ENCODE measurements around the gene CKS2. TPM values are rescaled to one million over a fixed set of nuclear protein-coding genes. Genes with fewer than 3 reads are reported as not detected.
"Not testable (repeated sequence)": the region's sequence is repeated elsewhere in the genome, so short reads cannot be mapped to it uniquely, and the experiment has no call there.

CKS2 gene
- total and polyA plus RNA-seq, 7 donors, result 3.6 to 170 (median 14.4) TPM

- DNase-seq (no peak), ATAC-seq (no peak)
- H3K36me3 ChIP-seq (ENCODE audit: insufficient read depth in 1 of 2, low read depth in 1 of 2), result peaks cover 0 to 16% of the 10 kb centered on the region in 2 donors
- WGBS, 3 donors, result 89 to 92% (median 91%) methylated on average over 7 of the region's 7 CpGs
- intact Hi-C loops (cut with DNase I), result loop anchor here in 1 of 2 donors (10.0 kb wide), 1 partner anchor 699 kb away; no protein-coding TSS in a partner anchor
- H3K27me3 ChIP-seq (ENCODE audit: insufficient read depth in 3 of 3, low read length in 2 of 3), result no peaks in the 10 kb centered on the region
- H3K4me1 ChIP-seq, result no peaks in the 10 kb centered on the region
- TF ChIP-seq CTCF (IDR thresholded peaks at IDR 0.05), result no peak
- H3K4me3 ChIP-seq, result no peak overlapping the region
- no peaks in the 10 kb centered on the region for H3K9me3 ChIP-seq
- H3K27ac ChIP-seq, result no peak overlapping the region
These were observed 26.9 kb upstream of the CKS2 start for GRCh38 chr9:89284076-89284475.

- ATAC-seq (no peak), DNase-seq (no peak)
- no peaks in the 10 kb centered on the region for H3K4me1 ChIP-seq
- H3K27ac ChIP-seq, result no peak overlapping the region
- no peak overlapping the region for H3K4me3 ChIP-seq
- H3K36me3 ChIP-seq (ENCODE audit: insufficient read depth in 1 of 2, low read depth in 1 of 2), result peaks cover 0 to 11% of the 10 kb centered on the region in 2 donors
- no peak for TF ChIP-seq CTCF (IDR thresholded peaks at IDR 0.05)
- peaks cover 11% of the 10 kb centered on the region for H3K9me3 ChIP-seq
- intact Hi-C loops (cut with DNase I), result loop anchor here in 1 of 2 donors (10.0 kb wide), 1 partner anchor 117 kb away; the partner anchor contains the start of gene SHC3
- 86 to 95% (median 89%) methylated on average over 2 of the region's 2 CpGs for WGBS, 3 donors
- H3K27me3 ChIP-seq (ENCODE audit: insufficient read depth in 3 of 3, low read length in 2 of 3), result no peaks in the 10 kb centered on the region
These were observed 19.3 kb upstream of the CKS2 start for GRCh38 chr9:89291741-89292140.

- DNase-seq (no peak), ATAC-seq (no peak)
- intact Hi-C loops (cut with DNase I), result loop anchor here in 1 of 2 donors (10.0 kb wide), 1 partner anchor 118 kb away; the partner anchor contains the start of gene SHC3
- H3K27ac ChIP-seq, result no peak overlapping the region
- H3K27me3 ChIP-seq (ENCODE audit: insufficient read depth in 3 of 3, low read length in 2 of 3), result no peaks in the 10 kb centered on the region
- no peak for TF ChIP-seq CTCF (IDR thresholded peaks at IDR 0.05)
- H3K36me3 ChIP-seq (ENCODE audit: insufficient read depth in 1 of 2, low read depth in 1 of 2), result peaks cover 0 to under 1% of the 10 kb centered on the region in 2 donors
- peaks cover 11% of the 10 kb centered on the region for H3K9me3 ChIP-seq
- no peaks in the 10 kb centered on the region for H3K4me1 ChIP-seq
- WGBS, 3 donors, result 93 to 100% (median 96%) methylated on average over 1 of the region's 1 CpG
- no peak overlapping the region for H3K4me3 ChIP-seq
These were observed 18.0 kb upstream of the CKS2 start for GRCh38 chr9:89293014-89293413.

- no peaks in the 10 kb centered on the region for H3K36me3 ChIP-seq (ENCODE audit: insufficient read depth in 1 of 2, low read depth in 1 of 2)
These were observed 15.6 kb upstream of the CKS2 start for GRCh38 chr9:89295400-89295799.

GRCh38 chr9:89301996-89302395 lies 9.0 kb upstream of the CKS2 start:
- H3K27ac ChIP-seq; ATAC-seq; H3K27me3 ChIP-seq (ENCODE audit: insufficient read depth in 3 of 3, low read length in 2 of 3); H3K4me1 ChIP-seq; H3K9me3 ChIP-seq; DNase-seq; intact Hi-C loops (cut with DNase I); H3K4me3 ChIP-seq: not testable (repeated sequence)
- 43 to 69% (median 53%) methylated on average over 2 of the region's 2 CpGs for WGBS, 3 donors
- peaks cover 0 to 13% of the 10 kb centered on the region in 2 donors for H3K36me3 ChIP-seq (ENCODE audit: insufficient read depth in 1 of 2, low read depth in 1 of 2)

More at GRCh38 chr9:89295400-89295799, 15.6 kb upstream of the CKS2 start:
- no peak for TF ChIP-seq CTCF (IDR thresholded peaks at IDR 0.05)
- intact Hi-C loops (cut with DNase I), result loop anchor here in 1 of 2 donors (10.0 kb wide), 1 partner anchor 121 kb away; the partner anchor contains the start of gene SHC3
- DNase-seq (no peak), ATAC-seq (no peak)
- Histone ChIP-seq H3K27me3 (ENCODE audit: insufficient read depth in 3 of 3, low read length in 2 of 3) (no peaks in the 10 kb centered on the region), H3K27ac (no peak overlapping the region), H3K4me1 (no peaks in the 10 kb centered on the region), H3K9me3 (peaks cover 11% of the 10 kb centered on the region), H3K4me3 (no peak overlapping the region)
- 70 to 77% (median 75%) methylated on average over 5 of the region's 5 CpGs for WGBS, 3 donors

Data from psoas muscle (tissue), 8 donors.